ENCODE data around the gene SH2D3C.
A peak's percentile ranks its signal among the peaks of the same experiment; 100 is the strongest.

SH2D3C gene

DNA sequence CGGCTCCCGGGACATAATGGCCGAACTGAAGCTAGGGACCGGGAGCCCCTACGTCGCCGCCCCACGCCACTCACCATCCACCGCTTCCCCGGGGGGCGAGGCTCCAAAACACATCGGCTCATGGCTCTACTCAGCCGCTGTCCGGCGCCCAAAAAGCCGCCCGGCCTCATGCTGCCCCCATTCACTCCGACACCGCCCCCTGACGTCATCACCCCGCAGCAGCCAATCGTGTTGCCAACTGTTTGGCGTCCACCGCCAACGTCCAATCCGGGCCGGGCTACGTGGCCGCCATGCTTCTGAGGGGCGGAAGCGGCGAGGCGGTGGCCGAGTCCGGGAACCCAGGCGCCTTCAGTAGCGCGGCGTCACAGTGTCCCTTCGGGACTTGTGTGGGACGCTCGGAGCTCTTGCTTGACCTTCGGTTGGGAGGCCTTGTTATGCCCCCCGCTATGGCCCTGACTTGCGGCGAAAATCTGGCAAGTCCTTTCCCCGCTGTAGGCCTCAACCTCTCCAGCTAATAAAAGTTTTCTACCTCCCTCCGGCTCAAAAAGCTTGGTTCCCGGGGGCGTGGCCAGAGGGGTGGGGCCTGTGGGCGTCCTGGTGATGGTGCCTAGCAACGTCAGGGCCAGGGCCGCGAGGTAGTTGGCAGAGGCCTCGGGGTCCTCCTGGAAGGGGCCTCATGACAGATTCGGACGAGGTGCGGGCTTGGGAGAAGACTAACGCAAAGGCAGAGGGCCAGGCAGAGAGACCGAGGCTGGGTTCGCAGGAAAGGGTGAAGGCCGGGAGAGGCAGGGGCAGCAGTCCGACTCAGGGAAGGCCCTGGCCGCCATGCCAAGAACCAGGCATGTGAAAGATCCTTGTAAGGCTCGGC is 62.8 kb downstream of the SH2D3C start, which contains the start of the genes PTRH1 and TTC16:
TSS of gene PTRH1 (minus strand) at position 194 of the 868 bp plus-strand sequence. CDS start at position 170, 24 bp downstream.
TSS of gene TTC16 (plus strand) at position 610 of the 868 bp plus-strand sequence. CDS start at position 677, 67 bp downstream.
- peak; percentile 90 for DNase-seq

DNA sequence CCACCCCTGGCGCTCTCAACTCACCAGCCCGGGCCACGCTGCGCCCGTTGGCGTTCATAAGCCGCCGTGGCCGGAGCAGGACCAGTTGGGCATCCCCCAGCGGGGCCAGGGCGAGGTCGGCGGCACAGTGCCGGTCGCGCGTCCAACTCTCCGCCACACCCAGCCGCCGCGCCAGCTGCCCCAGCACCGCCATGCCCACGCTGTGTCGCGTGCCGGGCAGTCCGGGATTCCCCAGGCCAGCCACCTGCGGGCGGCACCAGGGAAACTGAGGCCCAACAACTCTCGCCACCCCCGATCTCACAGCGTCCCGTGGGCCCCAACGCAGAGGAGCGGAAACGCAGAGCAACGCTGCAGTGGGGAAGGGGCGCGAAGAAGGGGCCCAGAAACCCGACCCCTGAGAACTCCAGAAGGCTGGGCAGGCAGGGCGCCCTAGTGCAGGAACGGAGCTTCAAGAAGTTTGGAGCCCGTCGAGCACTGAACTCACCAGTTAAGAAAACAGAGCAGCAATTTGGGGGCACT is 63.5 kb downstream of the SH2D3C start:
- DNase-seq, result no peak

DNA sequence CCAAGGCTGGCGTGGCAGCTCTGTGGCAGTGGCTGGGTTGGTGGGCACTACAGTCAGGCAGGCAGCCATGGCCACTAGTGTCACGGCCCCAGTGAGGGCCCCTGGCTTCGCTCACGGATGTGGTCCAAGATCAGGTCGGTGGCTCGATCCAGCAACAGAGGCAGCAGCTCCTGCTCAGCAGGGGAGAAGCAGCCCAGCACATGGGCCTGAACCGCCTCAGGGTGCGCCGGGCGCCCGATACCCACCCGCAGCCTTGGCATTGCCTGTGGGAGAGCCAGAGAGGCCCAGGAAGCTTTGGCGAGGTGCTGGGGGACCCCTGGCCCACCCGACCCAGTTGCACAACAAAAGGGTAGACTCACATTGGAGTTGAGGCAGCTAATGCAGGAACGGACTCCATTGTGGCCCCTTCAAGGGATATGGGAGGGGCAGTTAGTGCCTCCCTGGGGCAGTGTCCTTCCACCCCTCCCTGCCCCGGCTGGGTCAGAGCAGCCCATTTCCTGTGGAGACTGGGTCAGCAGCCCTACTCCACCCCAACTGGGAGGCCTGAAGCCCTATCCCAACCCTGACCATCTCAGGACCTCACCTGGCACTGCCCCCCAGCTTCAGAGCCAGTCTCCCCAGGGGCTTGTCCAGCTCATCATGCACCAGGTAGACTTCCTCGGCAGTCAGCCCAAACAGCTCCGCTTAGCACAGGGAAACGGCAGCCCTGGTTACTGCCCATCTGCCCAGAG is 64.3 kb downstream of the SH2D3C start:
- DNase-seq, result no peak

DNA sequence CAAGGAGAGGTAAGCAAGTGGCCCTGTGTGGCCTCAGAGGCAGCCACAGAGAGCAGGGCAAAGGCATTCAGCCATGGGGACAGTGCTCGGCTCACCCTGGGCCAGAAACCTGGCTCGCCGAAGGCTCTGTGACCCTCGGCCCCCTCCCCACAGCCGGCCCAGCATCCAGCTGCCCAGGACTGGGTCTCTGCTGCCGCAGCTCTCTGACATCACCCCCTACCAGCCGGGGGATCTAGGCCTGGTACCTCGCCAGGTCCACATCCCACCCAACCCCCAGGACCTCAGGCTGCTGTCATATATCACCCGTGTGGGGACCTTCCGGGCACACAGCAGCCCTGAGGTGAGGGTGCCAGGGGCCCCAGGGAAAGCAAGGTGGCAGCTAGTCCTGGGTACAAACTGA is 65.6 kb downstream of the SH2D3C start:
- no peak for DNase-seq

DNA sequence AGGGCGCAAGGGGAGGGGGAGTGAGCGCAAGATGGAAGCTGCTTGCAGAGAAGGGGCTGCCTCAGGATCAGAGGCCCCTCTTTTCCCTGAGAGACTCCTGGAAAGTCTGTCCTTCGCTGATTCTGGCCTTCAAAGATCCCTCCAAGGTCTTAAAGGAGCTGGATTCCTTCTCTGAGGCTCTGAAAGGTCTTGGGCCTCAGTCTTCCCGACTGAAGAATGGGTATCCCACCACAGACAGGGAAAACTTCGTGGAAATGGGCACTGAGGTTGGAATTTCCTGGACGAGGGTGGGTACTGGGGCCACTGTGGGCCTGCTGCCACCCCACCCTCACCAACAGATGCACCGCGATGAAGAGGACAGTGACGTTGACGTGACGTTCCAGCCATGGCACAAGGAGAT is 66.1 kb downstream of the SH2D3C start:
- no peak for DNase-seq

DNA sequence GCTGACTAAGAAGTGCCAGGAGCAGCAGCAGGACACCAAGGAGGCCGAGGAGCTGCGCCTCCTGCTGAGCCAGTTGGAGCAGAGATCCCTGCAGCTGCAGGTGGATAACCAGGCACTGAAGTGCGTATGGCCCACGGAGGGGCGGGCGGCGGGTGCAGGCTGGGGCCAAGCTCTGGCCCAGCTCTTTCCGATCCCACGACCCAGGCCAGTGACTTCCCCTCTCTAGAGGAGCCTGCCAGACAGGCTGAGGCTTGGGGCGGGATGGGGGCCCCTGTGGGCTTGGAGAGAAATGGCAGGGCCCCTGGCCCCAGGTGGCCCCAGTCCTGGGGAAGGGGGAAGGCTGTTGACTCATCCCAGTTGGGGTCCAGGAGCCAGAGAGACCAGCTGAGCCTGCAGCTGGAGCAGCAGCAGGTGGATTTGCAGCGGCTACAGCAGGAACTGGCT is 66.6 kb downstream of the SH2D3C start:
- no peak for DNase-seq

DNA sequence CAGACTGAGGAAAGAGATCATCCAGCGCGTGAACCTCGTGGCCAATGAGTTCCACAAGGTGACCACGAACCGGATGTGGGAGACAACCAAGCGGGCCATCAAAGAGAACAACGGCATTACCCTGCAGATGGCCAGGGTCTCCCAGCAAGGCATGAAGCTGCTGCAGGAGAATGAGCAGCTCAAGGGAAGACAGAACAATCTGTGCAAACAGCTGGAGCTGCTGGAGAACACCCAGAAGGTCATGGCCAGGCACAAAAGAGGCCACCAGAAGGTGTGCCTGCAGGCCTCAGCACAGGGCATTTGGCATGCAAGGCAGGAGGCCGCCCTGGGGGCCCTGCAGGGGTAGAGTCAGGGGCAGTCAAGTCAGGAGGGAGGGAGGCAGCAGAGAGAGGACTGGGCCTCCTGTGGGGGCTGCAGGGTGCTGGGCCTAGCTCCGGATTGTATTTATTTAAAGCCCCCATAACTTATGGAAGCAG is 67.2 kb downstream of the SH2D3C start:
- DNase-seq, result no peak

DNA sequence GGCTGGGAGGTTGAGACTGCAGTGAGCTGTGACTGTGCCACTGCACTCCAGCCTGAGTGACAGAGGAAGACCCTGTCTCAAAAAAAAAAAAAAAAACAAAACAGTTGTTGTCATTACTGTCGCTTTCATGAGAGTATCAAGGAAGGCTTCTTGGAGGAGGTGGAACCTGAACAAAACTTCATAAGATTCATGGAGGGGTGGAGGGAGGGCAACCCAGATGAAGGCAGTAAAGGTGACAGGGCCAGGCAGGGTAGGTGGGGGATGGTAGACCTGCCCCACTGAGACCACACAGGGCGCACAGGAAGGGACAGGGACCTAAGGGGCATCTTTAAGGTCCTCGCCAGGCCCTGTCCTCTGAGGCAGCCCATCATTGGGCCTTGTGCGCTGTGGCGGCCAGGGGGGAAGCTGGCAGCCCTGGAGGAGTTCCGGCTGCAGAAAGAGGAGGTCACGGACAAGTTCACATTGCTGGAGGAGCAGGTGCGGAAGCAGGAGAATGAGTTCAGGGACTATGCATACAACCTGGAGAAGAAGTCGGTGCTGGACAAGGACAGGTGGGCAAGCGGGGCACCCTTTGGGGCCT is 68.2 kb downstream of the SH2D3C start:
- DNase-seq, result no peak

DNA sequence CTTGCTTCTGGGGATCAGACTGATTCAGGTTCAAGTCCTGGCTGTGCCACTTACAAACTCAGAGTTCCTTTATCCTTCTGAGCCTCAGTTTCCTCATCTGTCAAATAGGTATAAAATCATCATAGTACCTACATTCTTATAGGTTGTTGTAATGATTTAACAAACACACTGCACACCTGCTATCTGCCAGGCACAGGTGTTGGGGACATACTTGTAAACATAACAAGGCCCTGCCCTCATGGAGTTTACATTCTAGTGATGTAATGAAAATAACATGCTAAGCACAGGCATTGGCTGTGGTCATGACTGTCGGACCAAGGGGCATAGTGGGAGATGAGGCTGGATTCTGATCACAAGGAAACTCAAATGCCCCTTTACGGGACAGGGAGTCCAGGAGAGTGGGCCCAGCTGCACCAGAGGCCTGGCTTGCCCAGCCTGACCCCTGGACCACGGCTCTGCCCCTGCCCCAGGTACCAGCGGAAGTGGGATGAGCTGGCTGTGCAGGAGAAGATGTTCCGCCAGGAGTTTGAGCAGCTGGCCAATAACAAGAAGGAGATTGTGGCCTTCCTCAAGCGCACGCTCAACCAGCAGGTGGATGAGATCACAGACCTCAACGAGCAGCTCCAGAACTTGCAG is 69.4 kb downstream of the SH2D3C start:
- no peak for DNase-seq

DNA sequence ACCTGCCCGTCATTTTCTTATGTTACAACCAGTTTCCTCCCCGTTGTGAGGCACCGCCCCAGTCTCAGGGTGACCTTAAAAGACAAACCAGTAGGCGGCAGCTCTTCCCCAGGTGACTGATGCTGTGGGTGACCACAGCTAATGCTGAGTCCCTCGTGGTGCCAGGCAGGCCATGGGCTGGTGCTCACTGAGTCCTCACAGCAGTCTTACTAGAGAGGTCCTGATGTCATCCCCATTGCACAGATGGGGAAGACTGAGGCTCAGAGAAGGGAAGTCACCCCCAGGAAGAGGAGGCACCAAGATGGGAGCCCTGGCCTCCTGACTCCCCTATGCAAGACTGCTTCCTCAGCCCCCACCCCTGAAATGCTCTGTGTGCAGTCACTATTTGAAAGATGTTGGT is 70.7 kb downstream of the SH2D3C start:
- DNase-seq, result no peak

DNA sequence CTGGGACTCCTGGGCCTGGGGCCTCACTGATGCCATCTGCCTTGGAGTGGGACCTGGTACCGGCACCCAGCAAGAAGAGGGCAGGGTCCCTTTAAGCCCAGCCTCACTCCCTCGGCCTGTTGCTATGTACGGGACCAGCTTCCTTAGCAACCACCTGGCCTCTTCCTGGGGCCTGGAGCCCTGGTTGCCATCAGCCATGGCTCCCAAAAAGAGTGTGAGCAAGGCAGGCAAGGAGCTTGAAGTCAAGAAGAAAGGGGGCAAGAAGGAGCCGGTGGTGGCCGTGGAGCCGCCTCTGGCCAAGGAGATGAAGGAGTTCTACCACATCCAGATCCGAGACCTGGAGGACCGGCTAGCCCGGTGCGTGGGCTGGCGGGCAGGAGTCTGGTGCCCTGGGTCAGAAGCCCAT is 71.6 kb downstream of the SH2D3C start, which contains the start of gene CFAP157:
TSS of gene CFAP157 (plus strand) at position 153 of the 406 bp plus-strand sequence. CDS start at position 197, 44 bp downstream.
- DNase-seq, result no peak

DNA sequence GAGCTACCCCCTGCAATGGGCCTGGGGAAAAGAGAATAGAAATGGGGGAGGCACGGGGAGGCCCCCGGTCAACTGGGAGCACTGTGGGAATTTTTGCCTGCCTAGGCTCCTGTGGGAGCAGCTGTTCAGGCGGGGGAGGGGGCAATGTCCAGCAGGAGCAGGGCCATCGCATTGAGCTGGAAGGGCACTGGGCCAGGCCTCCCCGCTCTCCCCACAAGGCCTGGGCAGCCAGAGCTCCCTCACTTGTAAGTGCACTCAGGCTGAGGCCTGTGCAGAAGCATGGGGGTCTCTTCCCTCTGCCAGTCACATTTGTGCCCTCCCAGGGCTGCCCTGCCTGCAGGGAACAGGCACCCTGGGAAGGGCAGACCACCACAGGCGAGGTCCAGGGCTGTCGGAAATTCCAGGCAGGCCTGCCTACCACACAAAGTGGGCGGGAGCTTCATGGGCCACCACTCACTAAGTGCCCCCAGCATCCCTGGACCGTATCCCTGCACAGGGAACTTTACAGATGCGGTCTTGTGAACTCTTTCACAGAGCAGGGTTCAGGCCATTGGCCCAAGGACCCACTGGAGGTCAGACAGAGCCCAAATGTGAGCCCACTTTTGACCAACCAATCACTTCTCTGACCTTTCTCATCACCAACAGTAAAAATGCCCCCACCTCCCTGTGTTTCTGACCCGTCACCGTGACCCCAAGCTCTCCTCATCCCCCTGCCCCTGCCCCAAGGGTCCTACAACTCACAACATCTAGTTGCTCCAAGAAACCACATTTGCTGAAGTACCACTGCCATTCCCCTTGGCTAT is 72.7 kb downstream of the SH2D3C start:
- DNase-seq, result no peak

DNA sequence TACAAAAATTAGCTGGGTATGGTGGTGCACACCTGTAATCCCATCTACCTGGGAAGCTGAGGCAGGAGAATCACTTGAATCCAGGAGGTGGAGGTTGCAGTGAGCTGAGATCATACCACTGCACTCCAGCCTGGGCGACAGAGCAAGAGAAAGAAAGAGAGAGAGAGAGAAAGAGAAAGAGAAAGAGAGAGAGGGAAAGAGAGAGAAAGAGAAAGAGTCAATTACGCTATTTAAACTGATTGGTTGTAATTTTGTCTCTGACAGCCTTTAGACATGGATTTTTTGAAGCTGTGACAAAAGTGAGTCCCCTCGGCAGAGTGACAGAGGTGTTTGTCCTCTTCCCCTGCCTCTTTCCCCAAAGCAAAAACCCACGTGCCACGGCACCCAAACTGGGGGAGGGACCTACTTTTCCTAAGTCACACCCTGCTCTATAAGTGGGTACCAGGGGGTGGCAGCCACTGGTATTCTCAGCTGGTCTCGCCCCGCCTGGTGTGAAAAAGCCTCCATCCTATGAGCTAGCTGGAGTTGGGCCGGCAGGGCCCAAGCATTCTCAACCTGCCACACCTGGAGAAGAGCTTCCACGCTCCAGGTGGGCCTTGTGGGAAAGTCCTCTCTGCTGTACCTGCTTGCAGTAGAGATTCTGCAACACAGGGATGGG is 75.0 kb downstream of the SH2D3C start:
- DNase-seq, result no peak

DNA sequence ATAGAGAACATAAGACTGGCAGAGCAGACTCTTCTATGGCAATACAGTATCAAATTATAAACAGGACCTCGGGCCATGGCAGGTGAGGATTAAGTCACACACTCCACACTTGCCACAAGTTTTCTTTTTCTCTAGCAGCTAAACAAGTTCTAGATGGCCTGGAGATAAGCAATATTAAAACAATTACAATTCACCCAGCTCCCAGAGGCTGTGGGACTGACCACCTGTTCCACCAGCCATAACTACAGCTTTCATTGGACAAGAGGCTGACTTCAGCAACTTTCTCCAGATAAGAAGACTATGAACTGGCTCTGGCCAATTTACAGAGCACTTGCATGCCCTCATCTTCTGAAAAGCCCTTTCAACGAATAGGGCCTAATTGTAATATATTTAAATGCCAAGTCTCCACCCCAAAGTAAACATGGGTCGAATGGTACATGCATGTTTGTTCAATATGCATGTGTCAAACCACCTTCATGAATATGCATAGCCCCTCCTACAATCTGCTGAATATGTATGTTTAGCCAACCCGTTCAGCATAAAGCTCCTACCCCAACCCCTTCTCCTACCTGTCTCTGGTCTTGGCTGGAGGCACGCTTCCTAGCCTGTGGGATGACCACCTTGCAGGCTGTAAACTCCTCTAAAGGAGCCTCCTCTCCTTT is 77.7 kb downstream of the SH2D3C start:
- DNase-seq, result peak; percentile 49

DNA sequence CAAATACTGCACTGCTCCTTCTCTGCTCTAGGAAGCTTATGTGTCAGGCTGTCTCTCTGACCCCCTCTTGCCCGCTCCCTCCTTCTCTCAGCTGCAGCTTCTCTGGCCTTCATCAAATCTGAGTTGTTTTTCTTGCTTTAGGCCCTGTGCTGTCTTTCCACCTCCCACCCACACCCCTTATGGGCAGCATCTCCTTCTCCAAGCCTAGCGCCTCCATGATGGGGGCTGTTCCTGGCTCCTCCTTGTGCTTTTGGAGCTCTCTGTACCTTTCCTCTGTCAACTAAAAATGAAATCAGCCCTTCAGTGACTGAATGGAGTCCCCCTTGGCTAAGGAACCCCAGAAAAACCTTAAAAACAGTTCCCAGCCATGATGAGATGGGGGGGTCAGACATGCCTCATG is 78.3 kb downstream of the SH2D3C start:
- no peak for DNase-seq

DNA sequence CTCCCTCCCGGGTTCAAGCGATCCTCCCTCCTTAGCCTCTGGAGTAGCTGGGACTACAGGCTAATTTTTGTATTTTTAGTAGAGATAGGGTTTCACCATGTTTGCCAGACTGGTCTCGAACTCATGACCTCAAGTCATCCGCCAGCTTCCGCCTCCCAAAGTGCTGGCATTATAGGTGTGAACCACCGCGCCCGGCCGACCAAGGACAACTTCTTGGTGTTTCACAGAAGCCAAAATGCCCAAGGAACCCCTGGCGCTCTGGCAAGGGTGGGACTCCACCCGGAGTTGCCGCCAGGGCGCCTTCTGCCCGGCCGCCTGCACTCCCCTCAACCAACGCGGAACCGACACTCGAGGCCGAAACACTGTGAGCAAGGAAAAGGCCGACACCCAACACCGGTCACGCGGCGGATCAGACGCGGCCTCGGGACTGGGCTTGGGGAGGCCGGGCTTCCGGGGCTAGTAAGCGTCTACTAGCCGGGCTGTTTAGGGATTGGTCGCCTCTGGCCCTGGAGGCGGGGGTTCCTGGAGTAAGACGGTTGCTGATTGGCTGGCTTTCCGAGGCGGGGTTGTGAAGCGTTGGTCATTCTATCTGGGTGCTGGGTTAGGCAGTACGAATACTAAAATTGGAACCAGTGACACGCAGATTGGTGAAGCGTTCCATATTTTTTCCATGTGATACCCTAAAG is 79.3 kb downstream of the SH2D3C start:
- DNase-seq, result no peak

DNA sequence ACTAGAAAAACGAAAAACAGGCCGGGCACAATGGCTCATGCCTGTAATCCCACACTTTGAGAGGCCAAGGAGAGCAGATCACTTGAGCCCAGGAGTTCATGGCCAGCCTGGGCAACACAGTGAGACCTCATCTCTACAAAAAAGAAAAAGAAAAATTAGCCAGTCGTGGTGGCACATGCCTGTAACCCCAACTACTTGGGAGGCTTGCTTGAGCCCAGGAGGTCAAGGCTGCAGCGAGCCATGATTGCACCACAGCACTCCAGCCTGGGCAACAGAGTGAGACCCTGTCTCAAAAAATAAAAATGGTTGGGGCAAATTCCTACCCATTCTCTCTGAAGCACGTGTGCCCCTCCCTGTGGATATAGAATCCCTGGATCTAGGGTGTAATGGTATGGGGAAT is 80.1 kb downstream of the SH2D3C start:
- no peak for DNase-seq

DNA sequence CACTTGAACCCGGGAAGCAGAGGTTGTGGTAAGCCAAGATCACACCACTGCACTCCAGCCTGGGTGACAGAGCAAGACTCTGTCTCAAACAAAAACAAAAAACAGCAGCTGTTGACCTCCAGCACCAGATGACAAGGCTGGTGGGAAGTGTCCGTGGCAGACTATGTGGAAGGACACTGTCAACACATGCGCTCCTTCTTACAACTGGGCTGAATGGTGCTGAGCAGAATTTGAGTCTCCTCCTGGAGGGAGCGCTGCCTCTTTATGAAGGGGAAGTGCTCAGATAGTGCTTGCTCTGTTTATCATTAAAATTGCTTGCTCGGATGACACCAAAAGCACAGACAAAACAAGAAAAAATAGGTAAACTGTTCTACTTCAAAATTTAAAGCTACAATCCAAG is 80.9 kb downstream of the SH2D3C start:
- DNase-seq, result no peak

DNA sequence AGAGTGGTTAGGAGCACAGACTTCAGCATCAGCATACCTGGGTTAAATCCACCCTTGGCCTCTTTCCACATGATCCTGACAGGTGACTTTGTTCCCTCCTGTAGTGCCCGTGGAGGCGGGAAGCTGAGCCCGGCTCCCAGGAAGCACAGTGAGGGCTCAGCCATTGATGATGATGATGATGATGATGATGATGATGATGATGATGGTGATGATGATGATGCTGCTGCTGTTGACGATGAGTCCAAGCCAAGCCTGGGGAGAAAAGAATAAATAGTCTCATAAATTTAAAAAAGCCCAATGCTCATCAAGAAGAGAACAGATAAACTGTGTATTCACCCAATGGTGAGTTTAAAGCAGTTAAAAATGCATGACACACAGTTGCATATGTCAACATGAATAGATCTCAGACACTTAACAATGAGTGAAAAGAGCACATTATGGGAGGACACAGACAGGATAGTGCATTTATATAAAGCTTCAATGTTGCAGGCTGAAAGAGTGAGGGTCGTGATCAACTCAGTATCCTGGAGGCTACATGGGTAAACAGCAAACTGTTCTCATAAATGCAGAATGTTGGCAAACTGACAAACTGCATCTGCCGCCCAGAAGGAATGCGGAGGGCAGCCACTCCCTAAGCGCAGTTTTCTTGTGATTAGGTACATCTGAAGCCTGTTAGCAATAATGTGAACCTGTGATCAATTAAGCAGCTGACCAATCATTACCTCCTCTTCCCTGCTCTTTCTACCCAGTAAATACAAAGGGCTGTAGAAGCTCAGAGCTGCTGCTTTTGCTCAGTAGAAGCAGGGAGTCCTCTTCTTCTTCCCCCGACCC is 83.4 kb downstream of the SH2D3C start:
- no peak for DNase-seq
